Mononuclear cell (primary cell): ENCODE data around the gene NKAP. TPM values are rescaled to one million over a fixed set of nuclear protein-coding genes. Genes with fewer than 3 reads are reported as not detected.
"Not testable (repeated sequence)": the region's sequence is repeated elsewhere in the genome, so short reads cannot be mapped to it uniquely, and the experiment has no call there.

Experiments
- H3K27me3 ChIP-seq: 2 replicates; pipeline ENCODE4 v1.6.0; 2011; ENCODE audit warnings: low read length, control low read depth; ENCODE audit not compliant: insufficient read depth
- H3K4me1 ChIP-seq: 2 replicates; pipeline ENCODE4 v1.5.1; 2011; ENCODE audit warnings: mild to moderate bottlenecking, low read length, control low read depth; ENCODE audit not compliant: insufficient read depth
- H3K4me3 ChIP-seq: 2 replicates; pipeline ENCODE4 v1.5.1; 2011; ENCODE audit warnings: mild to moderate bottlenecking, low read length, moderate library complexity
- H3K9me3 ChIP-seq: 2 replicates; pipeline ENCODE4 v1.5.1; 2011; ENCODE audit warnings: low read depth, mild to moderate bottlenecking, control low read depth, low read length
- total RNA-seq: library from RNA; depleted of rRNA; stranded (reverse); fragments of >200 nt; gene quantifications from one replicate; pipeline ENCODE4 v1.2.3, GENCODE V29; 2012

Gene NKAP
- total RNA-seq, 1 donor: 9.0 TPM

DNA sequence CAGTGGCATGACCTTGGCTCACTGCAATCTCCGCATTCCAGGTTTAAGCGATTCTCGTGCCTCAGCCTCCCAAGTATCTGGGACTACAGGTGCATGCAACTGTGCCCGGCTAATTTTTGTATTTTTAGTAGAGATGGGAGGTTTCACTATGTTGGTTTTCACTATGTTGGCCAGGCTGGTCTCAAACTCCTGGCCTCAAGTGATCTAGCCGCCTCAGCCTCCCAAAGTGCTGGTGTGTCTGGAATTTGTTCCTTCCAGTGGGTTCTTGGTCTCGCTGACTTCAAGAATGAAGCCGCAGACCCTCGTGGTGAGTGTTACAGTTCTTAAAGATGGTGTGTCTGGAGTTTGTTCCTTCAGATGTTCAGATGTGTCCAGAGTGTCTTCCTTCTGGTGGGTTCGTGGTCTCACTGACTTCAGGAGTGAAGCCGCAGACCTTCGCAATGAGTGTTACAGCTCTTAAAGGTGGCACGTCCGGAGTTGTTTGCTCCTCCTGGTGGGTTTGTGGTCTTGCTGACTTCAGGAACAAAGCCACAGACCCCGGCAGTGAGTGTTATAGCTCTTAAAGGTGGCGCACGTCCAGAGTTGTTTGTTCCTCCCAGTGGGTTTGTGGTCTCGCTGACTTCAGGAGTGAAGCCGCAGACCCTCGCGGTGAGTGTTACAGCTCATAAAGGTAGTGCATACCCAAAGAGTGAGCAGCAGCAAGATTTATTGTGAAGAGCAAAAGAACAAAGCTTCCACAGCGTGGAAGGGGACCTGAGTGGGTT is 12.4 kb upstream of the NKAP start:
- H3K4me3 ChIP-seq, H3K9me3 ChIP-seq, H3K27me3 ChIP-seq, H3K4me1 ChIP-seq: not testable (repeated sequence)

DNA sequence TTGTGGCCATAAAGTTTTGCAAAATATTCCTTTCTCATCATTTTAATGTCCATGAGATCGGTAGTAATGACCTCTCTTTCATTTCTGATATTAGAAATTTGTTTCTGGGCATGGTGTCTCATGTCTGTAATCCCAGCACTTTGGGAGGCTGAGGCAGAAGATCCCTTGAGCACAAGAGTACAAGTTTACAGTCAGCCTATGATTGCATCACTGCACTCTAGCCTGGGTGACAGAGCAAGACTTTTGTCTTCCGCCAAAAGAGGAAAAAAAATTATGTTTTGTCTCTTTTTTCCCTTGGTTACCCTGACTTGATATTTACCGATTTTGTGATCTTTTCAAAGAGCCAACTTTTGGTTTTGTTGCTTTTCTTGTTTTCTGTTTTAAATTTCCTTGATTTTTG is 10.8 kb upstream of the NKAP start:
- H3K9me3 ChIP-seq: no peaks in the 10 kb centered on the region
- no peaks in the 10 kb centered on the region for H3K27me3 ChIP-seq

GRCh38 chrX:119948381-119948780 is 4.8 kb upstream of the NKAP start:
- Histone ChIP-seq H3K4me1 (peaks cover 13% of the 10 kb centered on the region), H3K4me3 (no peak overlapping the region), H3K27me3 (no peaks in the 10 kb centered on the region), H3K9me3 (no peaks in the 10 kb centered on the region)

More for the DNA sequence above, 10.8 kb upstream of the NKAP start:
- Histone ChIP-seq H3K4me1 (no peaks in the 10 kb centered on the region), H3K4me3 (no peak overlapping the region)

DNA sequence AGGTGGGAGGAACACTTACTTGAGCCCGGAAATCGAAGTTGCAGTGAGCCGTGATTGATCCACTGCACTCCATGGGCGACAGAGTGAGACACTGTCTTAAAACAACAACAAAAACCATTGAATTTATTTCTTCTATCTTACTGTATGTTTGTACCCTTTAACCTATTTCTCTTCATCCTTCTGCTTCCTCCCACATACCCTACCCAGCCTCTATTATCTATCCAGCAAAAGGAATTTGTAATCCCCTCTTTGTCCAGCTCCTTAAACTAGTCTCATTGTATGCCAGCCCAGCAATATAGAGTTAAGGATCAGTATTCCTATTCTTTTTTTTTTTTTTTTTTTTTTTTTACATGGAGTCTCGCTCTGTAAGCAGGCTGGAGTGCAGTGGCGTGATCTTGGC is 1.9 kb upstream of the NKAP start:
- no peaks in the 10 kb centered on the region for H3K9me3 ChIP-seq
- peaks cover 28% of the 10 kb centered on the region for H3K4me1 ChIP-seq
- H3K27me3 ChIP-seq: no peaks in the 10 kb centered on the region
- H3K4me3 ChIP-seq: no peak overlapping the region

DNA sequence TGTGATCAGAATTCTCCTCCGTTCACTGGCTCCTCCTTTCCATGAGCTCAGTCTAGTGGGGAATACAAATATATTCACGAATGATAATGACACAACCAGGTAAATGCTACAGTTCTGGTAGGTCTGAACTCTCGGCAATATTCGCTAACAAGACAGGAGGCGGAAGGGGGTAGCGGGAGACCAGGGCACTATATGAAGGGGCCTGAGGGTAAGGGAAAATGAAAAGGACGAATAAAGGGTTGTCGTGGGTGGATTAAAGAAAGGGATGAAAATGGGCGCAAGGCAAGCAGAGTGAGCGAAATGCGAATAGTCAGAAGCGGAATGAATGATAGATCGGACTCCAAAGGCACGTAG is 743 bp downstream of the NKAP start:
- no peaks in the 10 kb centered on the region for H3K27me3 ChIP-seq
- H3K4me3 ChIP-seq: peak overlapping the region; percentile 72
- peaks cover 22% of the 10 kb centered on the region for H3K4me1 ChIP-seq

GRCh38 chrX:119942173-119942819 is 1.3 kb downstream of the NKAP start:
- H3K9me3 ChIP-seq: no peaks in the 10 kb centered on the region
- peaks cover 22% of the 10 kb centered on the region for H3K4me1 ChIP-seq
- no peaks in the 10 kb centered on the region for H3K27me3 ChIP-seq
- H3K4me3 ChIP-seq: peak overlapping the region; percentile 72

More for the DNA sequence above, 743 bp downstream of the NKAP start:
- no peaks in the 10 kb centered on the region for H3K9me3 ChIP-seq

DNA sequence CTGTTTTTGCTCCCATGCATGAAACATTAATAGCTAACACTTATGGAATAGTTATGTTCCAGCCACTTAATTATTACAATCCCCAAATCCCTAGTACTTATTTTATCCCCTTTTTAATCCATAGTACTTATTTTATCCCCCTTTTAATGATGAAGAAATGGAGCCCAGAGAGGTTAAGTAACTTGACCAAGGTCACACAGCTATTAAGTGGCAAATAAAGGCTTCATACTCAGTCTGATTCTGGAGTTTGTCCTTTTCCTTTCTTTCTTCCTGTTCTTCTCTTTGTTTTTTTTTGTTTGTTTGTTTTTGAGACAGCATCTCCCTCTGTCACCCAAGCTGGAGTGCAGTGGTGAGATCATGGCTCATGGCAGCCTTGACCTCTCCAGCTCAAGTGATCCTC is 2.2 kb downstream of the NKAP start:
- H3K9me3 ChIP-seq: no peaks in the 10 kb centered on the region
- no peak overlapping the region for H3K4me3 ChIP-seq
- no peaks in the 10 kb centered on the region for H3K27me3 ChIP-seq
- H3K4me1 ChIP-seq: peaks cover 22% of the 10 kb centered on the region

- H3K27me3 ChIP-seq: no peaks in the 10 kb centered on the region
- no peaks in the 10 kb centered on the region for H3K4me1 ChIP-seq
- no peak overlapping the region for H3K4me3 ChIP-seq
- H3K9me3 ChIP-seq: no peaks in the 10 kb centered on the region
Observed at GRCh38 chrX:119935215-119935874, 8.2 kb downstream of the NKAP start.

DNA sequence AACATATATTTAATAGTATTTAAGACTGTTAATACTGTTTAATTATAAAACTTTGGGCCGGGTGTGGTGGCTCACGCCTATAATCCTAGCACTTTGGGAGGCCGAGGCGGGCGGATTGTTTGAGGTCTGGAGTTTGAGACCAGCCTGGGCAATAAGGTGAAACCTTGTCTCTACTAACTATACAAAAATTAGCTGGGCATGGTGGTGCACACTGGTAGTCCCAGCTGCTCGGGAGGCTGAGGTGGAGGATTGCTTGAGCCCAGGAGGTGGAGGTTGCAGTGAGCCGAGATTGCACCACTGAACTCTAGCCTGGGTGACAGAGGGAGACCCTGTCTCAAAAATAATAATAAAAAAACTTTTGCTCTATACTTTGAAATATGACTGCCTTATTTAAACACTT is 21.2 kb downstream of the NKAP start:
- H3K9me3 ChIP-seq, H3K27me3 ChIP-seq, H3K4me3 ChIP-seq, H3K4me1 ChIP-seq: not testable (repeated sequence)

DNA sequence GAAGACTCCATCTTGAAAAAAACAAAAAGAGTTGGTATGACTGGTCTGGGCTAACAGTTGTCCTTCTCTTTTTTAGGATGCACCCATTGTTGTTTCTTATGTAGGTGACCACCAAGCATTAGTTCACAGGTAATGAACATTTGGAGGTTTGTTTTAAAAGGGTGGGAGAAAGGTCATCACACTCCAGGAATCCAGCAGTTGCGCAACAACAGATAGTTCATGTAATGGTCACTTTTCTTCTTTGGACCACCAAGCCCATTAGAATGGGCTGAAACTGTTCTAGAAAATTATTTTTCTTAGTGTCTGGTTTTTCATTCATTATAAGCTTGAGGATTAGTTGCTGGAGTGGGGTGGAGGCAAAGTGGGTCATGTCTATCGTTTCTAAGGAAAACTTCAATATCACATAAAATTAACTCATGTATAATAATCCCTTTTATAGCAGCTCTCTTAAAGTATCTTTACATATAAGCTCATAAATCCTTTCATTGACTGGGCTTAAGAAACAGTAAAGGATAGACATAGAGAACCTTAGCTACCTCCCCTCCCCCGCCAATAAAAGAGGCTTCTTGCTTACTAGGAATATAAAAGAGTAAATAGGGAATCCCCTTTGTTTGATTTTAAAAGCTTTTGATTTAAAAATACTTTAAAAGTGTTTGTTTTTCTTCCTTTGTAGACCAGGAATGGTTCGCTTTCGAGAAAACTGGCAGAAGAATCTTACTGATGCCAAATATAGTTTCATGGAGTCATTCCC is 23.5 kb downstream of the NKAP start:
- H3K9me3 ChIP-seq: no peaks in the 10 kb centered on the region
- H3K27me3 ChIP-seq: no peaks in the 10 kb centered on the region
- no peaks in the 10 kb centered on the region for H3K4me1 ChIP-seq
- no peak overlapping the region for H3K4me3 ChIP-seq

DNA sequence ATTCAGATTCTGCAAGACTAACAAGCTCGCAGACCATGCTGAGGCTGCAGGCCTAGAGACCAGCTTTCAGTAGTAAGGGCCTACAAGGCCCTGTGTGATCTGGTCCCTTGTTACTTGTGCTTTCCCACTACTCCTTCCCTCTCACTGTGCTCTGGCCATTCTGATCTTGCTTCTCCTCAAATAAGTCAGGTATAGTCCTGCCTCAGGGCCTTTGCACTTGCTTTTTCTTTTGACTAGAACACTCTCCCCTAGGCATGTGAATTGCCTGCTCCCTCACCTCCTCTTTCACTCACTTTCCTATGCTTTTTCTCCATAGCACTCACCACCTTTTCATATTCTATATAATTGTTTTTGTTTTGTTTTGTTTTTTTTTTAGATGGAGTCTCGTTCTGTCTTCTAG is 25.7 kb downstream of the NKAP start:
- no peaks in the 10 kb centered on the region for H3K9me3 ChIP-seq
- no peak overlapping the region for H3K4me3 ChIP-seq
- no peaks in the 10 kb centered on the region for H3K27me3 ChIP-seq
- H3K4me1 ChIP-seq: no peaks in the 10 kb centered on the region

- H3K9me3 ChIP-seq: no peaks in the 10 kb centered on the region
- no peaks in the 10 kb centered on the region for H3K4me1 ChIP-seq
- H3K4me3 ChIP-seq: no peak overlapping the region
- H3K27me3 ChIP-seq: no peaks in the 10 kb centered on the region
Observed at GRCh38 chrX:119916310-119916709, 27.2 kb downstream of the NKAP start.

DNA sequence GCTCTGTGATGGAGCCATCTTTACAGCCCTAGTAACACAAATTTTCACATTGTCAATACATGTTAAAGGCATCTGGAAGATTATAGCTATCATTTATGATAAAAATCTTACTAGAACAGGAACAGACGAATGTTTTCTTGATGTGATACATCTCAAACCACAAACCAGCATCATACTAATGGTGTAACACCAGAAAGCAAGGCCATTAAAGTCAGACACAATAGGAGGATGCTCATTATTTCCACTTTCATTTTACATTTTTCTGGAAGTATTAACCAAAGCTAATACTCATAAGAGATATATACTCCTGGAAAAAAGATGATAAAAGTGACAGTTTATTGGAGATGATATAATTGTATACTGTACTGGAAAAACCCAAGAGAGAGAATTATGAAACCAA is 42.6 kb downstream of the NKAP start:
- H3K4me3 ChIP-seq: no peak overlapping the region
- H3K4me1 ChIP-seq: no peaks in the 10 kb centered on the region
- no peaks in the 10 kb centered on the region for H3K27me3 ChIP-seq
- no peaks in the 10 kb centered on the region for H3K9me3 ChIP-seq

DNA sequence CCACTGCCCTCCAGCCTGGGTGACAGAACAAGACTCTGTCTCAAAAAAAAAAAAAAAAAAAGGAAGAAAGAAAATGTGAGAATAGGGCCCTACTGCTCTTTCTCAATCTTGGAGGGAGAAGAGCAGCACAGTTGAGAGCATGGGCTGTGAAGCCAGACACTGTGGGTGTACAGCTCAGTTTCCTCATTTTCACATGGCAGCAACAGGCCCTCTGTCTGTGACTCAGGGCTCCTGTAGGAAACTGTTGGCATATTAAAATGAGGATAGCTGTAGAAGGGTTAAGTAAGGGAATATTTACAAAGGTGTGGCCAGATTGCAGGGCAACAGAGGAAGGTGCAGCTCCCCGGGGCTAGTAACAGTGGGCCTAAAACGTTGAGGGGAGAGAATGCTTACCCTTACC is 44.4 kb downstream of the NKAP start:
- Histone ChIP-seq H3K4me3 (no peak overlapping the region), H3K27me3 (no peaks in the 10 kb centered on the region), H3K9me3 (no peaks in the 10 kb centered on the region), H3K4me1 (no peaks in the 10 kb centered on the region)

GRCh38 chrX:119895843-119896326 is 47.7 kb downstream of the NKAP start, which contains the start of gene AKAP14:
TSS of gene AKAP14 (plus strand) at chrX:119895893. CDS start at chrX:119903224, 7,331 bp downstream.
- Histone ChIP-seq H3K9me3 (no peaks in the 10 kb centered on the region), H3K4me3 (no peak within 1 kb of the TSS), H3K27me3 (no peaks in the 10 kb centered on the region), H3K4me1 (no peaks in the 10 kb centered on the region)
